IPS-15b (cell line): ENCODE measurements around the gene PAM16.

Source experiments
- H3K27me3 ChIP-seq: one replicate; pipeline ENCODE4 v1.6.1; 2013; ENCODE audit warnings: low read length; ENCODE audit not compliant: control insufficient read depth, insufficient read depth
- H3K36me3 ChIP-seq: one replicate; pipeline ENCODE4 v1.6.1; 2013; ENCODE audit warnings: low read length; ENCODE audit not compliant: control insufficient read depth, insufficient read depth
- H3K4me1 ChIP-seq: one replicate; pipeline ENCODE4 v1.6.1; 2013; ENCODE audit warnings: mild to moderate bottlenecking, low read length; ENCODE audit not compliant: control insufficient read depth, insufficient read depth
- H3K4me3 ChIP-seq: one replicate; pipeline ENCODE4 v1.5.1; 2013; ENCODE audit warnings: low read depth, low read length
- H3K9ac ChIP-seq: one replicate; pipeline ENCODE4 v1.6.1; 2013; ENCODE audit warnings: low read depth, mild to moderate bottlenecking, low read length
- H3K9me3 ChIP-seq: one replicate; pipeline ENCODE4 v1.6.1; 2013; ENCODE audit warnings: mild to moderate bottlenecking, low read length; ENCODE audit not compliant: control insufficient read depth, insufficient read depth

The PAM16 gene

GRCh38 chr16:4388271-4389021 is 37.3 kb upstream of the PAM16 start:
- no peaks in the 10 kb centered on the region for H3K9me3 ChIP-seq
- H3K4me3 ChIP-seq, result no peak overlapping the region
- no peak overlapping the region for H3K9ac ChIP-seq
- peaks cover 28% of the 10 kb centered on the region for H3K36me3 ChIP-seq
- no peaks in the 10 kb centered on the region for H3K27me3 ChIP-seq
- H3K4me1 ChIP-seq, result peaks cover 19% of the 10 kb centered on the region

GRCh38 chr16:4387781-4388180 is 36.7 kb upstream of the PAM16 start:
- peaks cover 28% of the 10 kb centered on the region for H3K36me3 ChIP-seq
- H3K4me3 ChIP-seq, result no peak overlapping the region
- no peaks in the 10 kb centered on the region for H3K27me3 ChIP-seq
- H3K4me1 ChIP-seq, result peaks cover 14% of the 10 kb centered on the region
- H3K9ac ChIP-seq, result no peak overlapping the region
- H3K9me3 ChIP-seq, result no peaks in the 10 kb centered on the region

GRCh38 chr16:4386951-4387565 is 35.9 kb upstream of the PAM16 start:
- Histone ChIP-seq H3K27me3 (no peaks in the 10 kb centered on the region), H3K9me3 (no peaks in the 10 kb centered on the region), H3K4me3 (no peak overlapping the region), H3K9ac (no peak overlapping the region), H3K4me1 (peaks cover 11% of the 10 kb centered on the region), H3K36me3 (peaks cover 28% of the 10 kb centered on the region)

- Histone ChIP-seq H3K27me3 (no peaks in the 10 kb centered on the region), H3K9me3 (no peaks in the 10 kb centered on the region), H3K9ac (no peak overlapping the region), H3K4me1 (peaks cover 11% of the 10 kb centered on the region), H3K36me3 (peaks cover 33% of the 10 kb centered on the region), H3K4me3 (no peak overlapping the region)
Measured at GRCh38 chr16:4386451-4386805, 35.3 kb upstream of the PAM16 start.

GRCh38 chr16:4385789-4386450 is 34.8 kb upstream of the PAM16 start:
- Histone ChIP-seq H3K4me1 (peaks cover 11% of the 10 kb centered on the region), H3K9ac (no peak overlapping the region), H3K36me3 (peaks cover 37% of the 10 kb centered on the region), H3K27me3 (no peaks in the 10 kb centered on the region), H3K9me3 (no peaks in the 10 kb centered on the region), H3K4me3 (no peak overlapping the region)

GRCh38 chr16:4385066-4385788 is 34.1 kb upstream of the PAM16 start:
- H3K4me3 ChIP-seq, result no peak overlapping the region
- H3K36me3 ChIP-seq, result peaks cover 40% of the 10 kb centered on the region
- no peak overlapping the region for H3K9ac ChIP-seq
- no peaks in the 10 kb centered on the region for H3K27me3 ChIP-seq
- no peaks in the 10 kb centered on the region for H3K9me3 ChIP-seq
- H3K4me1 ChIP-seq, result peaks cover 10% of the 10 kb centered on the region

- no peak overlapping the region for H3K4me3 ChIP-seq
- H3K9ac ChIP-seq, result no peak overlapping the region
- no peaks in the 10 kb centered on the region for H3K9me3 ChIP-seq
- H3K27me3 ChIP-seq, result no peaks in the 10 kb centered on the region
- H3K4me1 ChIP-seq, result peaks cover 5% of the 10 kb centered on the region
- peaks cover 38% of the 10 kb centered on the region for H3K36me3 ChIP-seq
Measured at GRCh38 chr16:4384509-4384942, 33.4 kb upstream of the PAM16 start.

GRCh38 chr16:4383591-4384444 is 32.7 kb upstream of the PAM16 start:
- Histone ChIP-seq H3K4me1 (peaks cover 2% of the 10 kb centered on the region), H3K4me3 (no peak overlapping the region), H3K27me3 (no peaks in the 10 kb centered on the region), H3K36me3 (peaks cover 35% of the 10 kb centered on the region), H3K9ac (no peak overlapping the region), H3K9me3 (no peaks in the 10 kb centered on the region)

- Histone ChIP-seq H3K4me1 (peaks cover under 1% of the 10 kb centered on the region), H3K27me3 (no peaks in the 10 kb centered on the region), H3K9me3 (no peaks in the 10 kb centered on the region), H3K4me3 (no peak overlapping the region), H3K36me3 (peaks cover 34% of the 10 kb centered on the region), H3K9ac (no peak overlapping the region)
Measured at GRCh38 chr16:4382795-4383357, 31.8 kb upstream of the PAM16 start.

GRCh38 chr16:4381935-4382794 is 31.0 kb upstream of the PAM16 start:
- H3K9me3 ChIP-seq, result no peaks in the 10 kb centered on the region
- H3K27me3 ChIP-seq, result no peaks in the 10 kb centered on the region
- no peak overlapping the region for H3K4me3 ChIP-seq
- peaks cover 28% of the 10 kb centered on the region for H3K36me3 ChIP-seq
- no peak overlapping the region for H3K9ac ChIP-seq
- peaks cover 6% of the 10 kb centered on the region for H3K4me1 ChIP-seq
